ENCODE data around the gene MSN.

Gene MSN

GRCh38 chrX:65772842-65773241, 105.4 kb downstream of the MSN start:
- Histone ChIP-seq H3K36me3 (ENCODE audit: control insufficient read depth in 1 of 2, insufficient read depth in 2 of 2, low read length in 2 of 2) (no peaks in the 10 kb centered on the region), H3K4me1 (ENCODE audit: control insufficient read depth in 1 of 2, insufficient read depth in 2 of 2, low read length in 2 of 2) (no peaks in the 10 kb centered on the region), H3K27ac (ENCODE audit: low read depth, low read length) (no peak overlapping the region), H3K9me3 (ENCODE audit: control insufficient read depth in 1 of 2, low read length in 2 of 2) (no peaks in the 10 kb centered on the region), H3K27me3 (ENCODE audit: control insufficient read depth in 1 of 2, insufficient read depth in 2 of 2, low read length in 2 of 2) (no peaks in the 10 kb centered on the region), H3K9ac (ENCODE audit: low read depth in 1 of 2, low read length in 2 of 2) (no peak overlapping the region), H3K4me3 (ENCODE audit: low read depth in 1 of 2, low read length in 2 of 2) (no peak overlapping the region)

GRCh38 chrX:65781845-65782244, 114.4 kb downstream of the MSN start:
- Histone ChIP-seq H3K4me3 (ENCODE audit: low read depth in 1 of 2, low read length in 2 of 2) (no peak overlapping the region), H3K27ac (ENCODE audit: low read depth, low read length) (no peak overlapping the region), H3K9ac (ENCODE audit: low read depth in 1 of 2, low read length in 2 of 2) (no peak overlapping the region), H3K27me3 (ENCODE audit: control insufficient read depth in 1 of 2, insufficient read depth in 2 of 2, low read length in 2 of 2) (no peaks in the 10 kb centered on the region), H3K36me3 (ENCODE audit: control insufficient read depth in 1 of 2, insufficient read depth in 2 of 2, low read length in 2 of 2) (no peaks in the 10 kb centered on the region), H3K9me3 (ENCODE audit: control insufficient read depth in 1 of 2, low read length in 2 of 2) (no peaks in the 10 kb centered on the region), H3K4me1 (ENCODE audit: control insufficient read depth in 1 of 2, insufficient read depth in 2 of 2, low read length in 2 of 2) (no peaks in the 10 kb centered on the region)

GRCh38 chrX:65783746-65784145, 116.3 kb downstream of the MSN start:
- Histone ChIP-seq H3K9me3 (ENCODE audit: control insufficient read depth in 1 of 2, low read length in 2 of 2) (no peaks in the 10 kb centered on the region), H3K9ac (ENCODE audit: low read depth in 1 of 2, low read length in 2 of 2) (no peak overlapping the region), H3K27ac (ENCODE audit: low read depth, low read length) (no peak overlapping the region), H3K4me3 (ENCODE audit: low read depth in 1 of 2, low read length in 2 of 2) (no peak overlapping the region), H3K27me3 (ENCODE audit: control insufficient read depth in 1 of 2, insufficient read depth in 2 of 2, low read length in 2 of 2) (no peaks in the 10 kb centered on the region), H3K4me1 (ENCODE audit: control insufficient read depth in 1 of 2, insufficient read depth in 2 of 2, low read length in 2 of 2) (no peaks in the 10 kb centered on the region), H3K36me3 (ENCODE audit: control insufficient read depth in 1 of 2, insufficient read depth in 2 of 2, low read length in 2 of 2) (no peaks in the 10 kb centered on the region)
